Smooth muscle cell (in vitro differentiated cells): ENCODE data around the gene TAF4. TPM values are rescaled to one million over a fixed set of nuclear protein-coding genes. Genes with fewer than 3 reads are reported as not detected.

Experiments used
- DNase-seq: peaks from one replicate; lab custom pipeline; 2025; ENCODE audit not compliant: unreplicated experiment; lab: John Stamatoyannopoulos, UW
- H2AFZ ChIP-seq: fragments of 200-600 bp; sonication (generic); 2 replicates; pipeline ENCODE4 v1.6.0; 2016; ENCODE audit warnings: antibody characterized with exemption, low read depth, mild to moderate bottlenecking
- H3F3A ChIP-seq: fragments of 200-600 bp; sonication (generic); 2 replicates; pipeline ENCODE4 v1.6.0; 2017; ENCODE audit warnings: antibody characterized with exemption, low read depth
- H3K27ac ChIP-seq: fragments of 200-600 bp; sonication (generic); 2 replicates; pipeline ENCODE4 v1.5.1; 2016; ENCODE audit warnings: low read depth, mild to moderate bottlenecking
- H3K27me3 ChIP-seq: fragments of 200-600 bp; sonication (generic); 2 replicates; pipeline ENCODE4 v1.6.1; 2016; ENCODE audit warnings: low read depth, mild to moderate bottlenecking
- H3K36me3 ChIP-seq: fragments of 200-600 bp; sonication (generic); 2 replicates; pipeline ENCODE4 v1.5.1; 2016; ENCODE audit warnings: low read depth
- H3K4me1 ChIP-seq: fragments of 200-600 bp; sonication (generic); 2 replicates; pipeline ENCODE4 v1.5.1; 2016; ENCODE audit warnings: low read depth
- H3K4me2 ChIP-seq: fragments of 200-600 bp; sonication (generic); 2 replicates; pipeline ENCODE4 v1.6.0; 2016; ENCODE audit warnings: mild to moderate bottlenecking
- H3K4me3 ChIP-seq: fragments of 200-600 bp; sonication (generic); 2 replicates; pipeline ENCODE4 v1.5.1; 2016; ENCODE audit warnings: mild to moderate bottlenecking
- H3K79me2 ChIP-seq: fragments of 200-600 bp; sonication (generic); 2 replicates; pipeline ENCODE4 v1.6.0; 2016; ENCODE audit warnings: low read depth, mild to moderate bottlenecking
- H3K9ac ChIP-seq: fragments of 200-600 bp; sonication (generic); 2 replicates; pipeline ENCODE4 v1.6.0; 2016; ENCODE audit warnings: low read depth
- H3K9me3 ChIP-seq: fragments of 200-600 bp; sonication (generic); replicated peaks from 2 replicates; pipeline ENCODE4 v1.5.1; 2016; ENCODE audit warnings: low read depth
- H4K20me1 ChIP-seq: fragments of 200-600 bp; sonication (generic); 2 replicates; pipeline ENCODE4 v1.6.0; 2016; ENCODE audit warnings: low read depth
- whole genome bisulfite sequencing: methylation state at CpG from one replicate; pipeline ENCODE4 v1.1.7; 2016; ENCODE audit warnings: low lambda C conversion rate; 5-methylcytosine and 5-hydroxymethylcytosine counted together
- polyA plus RNA-seq: library from polyadenylated mRNA; unstranded; fragments of >200 nt; fragmentation: Nextera tagmentation; extraction: Ambion mirVana; gene quantifications from 2 replicates; pipeline ENCODE4 v1.2.1, GENCODE V29; 2016
- total RNA-seq: library from RNA; depleted of rRNA; stranded (reverse); fragments of >200 nt; gene quantifications from 2 replicates; pipeline ENCODE4 v1.2.3, GENCODE V29; 2014
- TF ChIP-seq, protein P1 (sequence below): fragments of 200-600 bp; sonication (generic); IDR thresholded peaks from 2 replicates; pipeline ENCODE4 v1.5.1; 2017; ENCODE audit warnings: borderline replicate concordance, mild to moderate bottlenecking, antibody characterized with exemption; ENCODE audit not compliant: insufficient read depth, poor library complexity, severe bottlenecking

Gene TAF4
- total and polyA plus RNA-seq, 2 experiments from 2014 or later, result 0.67 to 8.5 TPM

DNA sequence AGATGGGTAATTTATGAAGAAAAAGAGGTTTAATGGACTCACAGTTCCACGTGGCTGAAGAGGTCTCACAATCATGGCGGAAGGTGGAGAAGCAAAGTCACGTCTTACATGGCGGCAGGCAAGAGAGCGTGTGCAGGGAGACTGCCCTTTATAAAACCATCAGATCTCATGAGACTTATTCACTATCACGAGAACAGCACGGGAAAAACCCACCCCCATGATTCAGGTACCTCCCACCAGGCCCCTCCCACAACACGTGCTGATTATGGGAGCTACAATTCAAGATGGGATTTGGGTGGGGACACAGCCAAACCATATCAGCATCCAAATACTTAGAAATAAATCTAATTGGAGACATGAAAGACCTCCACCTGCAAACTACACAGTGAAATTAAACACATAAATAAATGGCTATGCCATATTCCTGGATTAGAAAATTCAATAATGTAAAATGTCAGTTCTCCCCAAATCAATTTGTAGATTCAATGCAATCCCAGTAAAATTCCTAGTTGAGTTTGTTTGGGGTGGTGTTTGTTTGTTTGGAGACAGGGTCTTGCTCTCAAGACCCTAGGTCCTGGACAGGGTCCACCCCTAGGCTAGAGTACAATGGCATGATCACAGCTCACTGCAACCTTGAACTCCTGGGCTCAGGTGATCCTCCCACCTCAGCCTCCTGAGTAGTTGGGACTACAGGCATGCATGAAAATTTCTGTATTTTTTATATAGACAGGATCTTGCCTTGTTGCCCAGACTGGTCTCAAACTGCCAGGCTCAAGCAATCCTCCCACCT is 101.6 kb downstream of the TAF4 start:
- peaks cover 4% of the 10 kb centered on the region for H3K27me3 ChIP-seq
- no peaks in the 10 kb centered on the region for H3K4me1 ChIP-seq
- TF ChIP-seq, protein P1, sequence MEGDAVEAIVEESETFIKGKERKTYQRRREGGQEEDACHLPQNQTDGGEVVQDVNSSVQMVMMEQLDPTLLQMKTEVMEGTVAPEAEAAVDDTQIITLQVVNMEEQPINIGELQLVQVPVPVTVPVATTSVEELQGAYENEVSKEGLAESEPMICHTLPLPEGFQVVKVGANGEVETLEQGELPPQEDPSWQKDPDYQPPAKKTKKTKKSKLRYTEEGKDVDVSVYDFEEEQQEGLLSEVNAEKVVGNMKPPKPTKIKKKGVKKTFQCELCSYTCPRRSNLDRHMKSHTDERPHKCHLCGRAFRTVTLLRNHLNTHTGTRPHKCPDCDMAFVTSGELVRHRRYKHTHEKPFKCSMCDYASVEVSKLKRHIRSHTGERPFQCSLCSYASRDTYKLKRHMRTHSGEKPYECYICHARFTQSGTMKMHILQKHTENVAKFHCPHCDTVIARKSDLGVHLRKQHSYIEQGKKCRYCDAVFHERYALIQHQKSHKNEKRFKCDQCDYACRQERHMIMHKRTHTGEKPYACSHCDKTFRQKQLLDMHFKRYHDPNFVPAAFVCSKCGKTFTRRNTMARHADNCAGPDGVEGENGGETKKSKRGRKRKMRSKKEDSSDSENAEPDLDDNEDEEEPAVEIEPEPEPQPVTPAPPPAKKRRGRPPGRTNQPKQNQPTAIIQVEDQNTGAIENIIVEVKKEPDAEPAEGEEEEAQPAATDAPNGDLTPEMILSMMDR, result no peak
- no peaks in the 10 kb centered on the region for H4K20me1 ChIP-seq
- no peaks in the 10 kb centered on the region for H3K36me3 ChIP-seq
- no peak overlapping the region for H3K27ac ChIP-seq
- WGBS, result 92% methylated on average over 8 of the region's 8 CpGs
- no peaks in the 10 kb centered on the region for H3K9me3 ChIP-seq
- H3K9ac ChIP-seq, result no peak overlapping the region
- DNase-seq, result no peak
- no peak overlapping the region for H2AFZ ChIP-seq
- no peaks in the 10 kb centered on the region for H3F3A ChIP-seq
- no peak overlapping the region for H3K4me2 ChIP-seq
- H3K79me2 ChIP-seq, result no peaks in the 10 kb centered on the region
- H3K4me3 ChIP-seq, result no peak overlapping the region

DNA sequence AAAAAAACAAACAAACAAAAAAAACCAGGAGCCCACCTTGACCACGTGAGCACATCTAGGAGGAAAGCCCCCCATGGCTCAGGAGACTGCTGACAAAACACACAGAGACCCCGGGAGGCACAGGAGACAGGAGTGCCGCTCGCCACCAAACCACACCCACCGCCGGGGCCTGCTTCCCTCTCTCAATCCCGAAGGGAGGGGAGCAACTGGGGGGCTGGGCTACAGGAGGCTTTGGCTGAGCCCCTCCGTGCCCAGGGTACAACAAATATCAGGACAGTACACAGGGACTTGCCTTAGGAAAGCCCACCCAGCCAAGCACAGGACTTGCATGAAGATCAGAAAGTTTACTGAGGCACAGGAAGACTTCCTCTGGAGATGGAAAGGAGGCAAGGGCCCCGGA is 102.5 kb downstream of the TAF4 start:
- Histone ChIP-seq H3K4me2 (no peak overlapping the region), H3K79me2 (no peaks in the 10 kb centered on the region), H4K20me1 (no peaks in the 10 kb centered on the region), H3K36me3 (no peaks in the 10 kb centered on the region), H2AFZ (no peak overlapping the region), H3K27ac (no peak overlapping the region), H3K27me3 (peaks cover 4% of the 10 kb centered on the region), H3K4me1 (no peaks in the 10 kb centered on the region), H3K4me3 (no peak overlapping the region), H3K9me3 (no peaks in the 10 kb centered on the region), H3K9ac (no peak overlapping the region), H3F3A (no peaks in the 10 kb centered on the region)
- 87% methylated on average over 9 of the region's 9 CpGs for WGBS
- TF ChIP-seq, protein P1, result no peak
- no peak for DNase-seq

DNA sequence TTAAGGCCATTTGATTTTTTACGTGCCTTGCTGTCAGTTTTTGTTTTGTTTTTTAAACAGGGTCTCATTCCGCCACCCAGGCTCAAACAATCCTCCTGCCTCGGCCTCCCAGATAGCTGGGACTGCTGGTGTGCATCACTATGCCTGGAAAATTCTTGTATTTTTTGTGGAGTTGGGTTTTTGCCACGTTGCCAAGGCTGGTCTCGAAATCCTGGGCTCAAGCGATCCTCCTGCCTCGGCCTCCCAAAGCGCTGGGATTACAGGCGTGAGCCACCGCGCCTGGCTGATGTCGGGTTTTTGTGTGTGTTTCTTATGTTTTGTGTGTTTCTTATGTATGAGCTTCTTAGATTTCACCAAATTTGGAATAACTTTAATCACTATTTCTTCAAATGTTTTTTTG is 104.8 kb downstream of the TAF4 start:
- Histone ChIP-seq H3K27me3 (peaks cover 4% of the 10 kb centered on the region), H4K20me1 (no peaks in the 10 kb centered on the region), H3F3A (no peaks in the 10 kb centered on the region), H3K4me3 (no peak overlapping the region), H3K9me3 (no peaks in the 10 kb centered on the region), H3K4me2 (no peak overlapping the region), H2AFZ (no peak overlapping the region), H3K9ac (no peak overlapping the region), H3K4me1 (no peaks in the 10 kb centered on the region), H3K27ac (no peak overlapping the region), H3K36me3 (no peaks in the 10 kb centered on the region), H3K79me2 (no peaks in the 10 kb centered on the region)
- WGBS, result 96% methylated on average over 12 of the region's 12 CpGs
- TF ChIP-seq, protein P1, result no peak
- no peak for DNase-seq
